ENCODE measurements around the gene CSAD. TPM values are rescaled to one million over a fixed set of nuclear protein-coding genes. Genes with fewer than 3 reads are reported as not detected.

Gene CSAD, protein sequence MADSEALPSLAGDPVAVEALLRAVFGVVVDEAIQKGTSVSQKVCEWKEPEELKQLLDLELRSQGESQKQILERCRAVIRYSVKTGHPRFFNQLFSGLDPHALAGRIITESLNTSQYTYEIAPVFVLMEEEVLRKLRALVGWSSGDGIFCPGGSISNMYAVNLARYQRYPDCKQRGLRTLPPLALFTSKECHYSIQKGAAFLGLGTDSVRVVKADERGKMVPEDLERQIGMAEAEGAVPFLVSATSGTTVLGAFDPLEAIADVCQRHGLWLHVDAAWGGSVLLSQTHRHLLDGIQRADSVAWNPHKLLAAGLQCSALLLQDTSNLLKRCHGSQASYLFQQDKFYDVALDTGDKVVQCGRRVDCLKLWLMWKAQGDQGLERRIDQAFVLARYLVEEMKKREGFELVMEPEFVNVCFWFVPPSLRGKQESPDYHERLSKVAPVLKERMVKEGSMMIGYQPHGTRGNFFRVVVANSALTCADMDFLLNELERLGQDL
- 4.8 to 6.8 TPM (median 5.9 TPM) in 5 replicates for total RNA-seq (2022; extraction: Qiagen RNA extraction)

DNA sequence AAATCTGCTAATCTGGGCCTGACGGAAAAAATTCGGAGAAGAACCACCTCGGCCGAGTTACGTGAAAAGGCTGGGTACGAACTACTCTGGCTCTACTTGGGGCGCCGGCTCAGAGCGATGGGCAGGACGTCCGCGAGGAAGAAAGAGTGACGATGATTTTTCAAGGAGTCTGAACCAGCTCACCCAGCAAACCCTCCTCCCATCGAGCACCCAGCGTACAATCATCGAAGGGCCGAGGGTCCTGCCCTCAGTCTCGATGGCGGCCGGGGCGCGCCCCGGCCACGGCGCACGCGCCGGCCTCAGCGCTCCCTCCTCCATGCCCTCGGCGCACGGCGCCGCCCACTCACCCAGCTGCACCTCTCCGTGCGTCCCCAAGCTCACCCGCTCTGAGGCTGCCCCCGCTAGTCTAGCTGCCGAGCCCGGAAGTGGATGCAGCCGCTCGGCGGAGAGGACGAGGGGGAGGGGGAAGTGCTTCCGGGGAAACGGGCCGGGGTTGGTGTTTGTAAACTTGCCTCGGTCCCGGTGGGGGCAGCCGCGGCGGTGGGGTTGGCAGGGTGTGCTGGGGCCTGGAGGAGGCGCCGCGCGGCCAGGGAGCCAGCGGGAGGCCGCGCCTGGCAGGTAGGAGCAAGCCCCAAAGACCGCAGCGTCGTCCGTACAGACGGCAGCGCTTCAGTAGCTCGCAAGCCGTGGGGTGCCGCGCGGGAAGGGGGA lies at the start of gene CSAD, which contains the start of gene ZNF740:
TSS of gene CSAD (minus strand) at position 706 of the 711 bp plus-strand sequence. CDS start 7,455 bp downstream, outside the sequence.
TSS of gene ZNF740 (plus strand) at position 503 of the 711 bp plus-strand sequence. CDS start 1,262 bp downstream, outside the sequence.

DNA sequence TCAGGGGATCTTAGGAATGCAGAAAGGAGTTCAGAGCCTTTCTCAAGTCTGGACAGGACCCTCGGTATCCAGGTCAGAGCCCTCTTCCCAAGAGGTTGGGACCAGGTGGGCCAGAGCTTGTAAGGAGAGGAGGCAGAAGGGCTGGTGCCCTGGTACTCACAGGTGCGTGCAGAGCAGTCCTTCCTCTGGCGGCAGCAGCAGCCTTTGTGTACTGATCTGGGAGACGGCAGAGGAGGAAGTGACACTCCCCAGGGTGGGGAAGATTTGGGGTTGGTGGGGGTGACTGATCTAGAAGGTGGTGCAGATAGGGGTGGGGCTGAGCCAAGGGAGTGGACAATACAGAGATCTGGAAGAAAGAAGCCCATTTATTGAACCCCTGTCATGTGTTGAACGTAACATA lies 26.3 kb upstream of the CSAD start, which contains the start of gene ITGB7:
TSS of gene ITGB7 (minus strand) at position 210 of the 400 bp plus-strand sequence. CDS start 6,808 bp downstream, outside the sequence.

Other genes with a start within 250 kb of the CSAD start
- 3,062 to 3,782 TPM (median 3,614 TPM) in 5 replicates for gene KRT18, start 231.8 kb downstream of the CSAD start, total RNA-seq (2022; extraction: Qiagen RNA extraction)
- gene EIF4B, start 174.5 kb downstream of the CSAD start, total RNA-seq (2022; extraction: Qiagen RNA extraction) = 230 to 453 TPM (median 274 TPM) in 5 replicates
- gene TNS2, start 130.9 kb downstream of the CSAD start, total RNA-seq (2022; extraction: Qiagen RNA extraction) = 43.2 to 68.0 TPM (median 59.7 TPM) in 5 replicates
- 35.1 to 38.6 TPM (median 37.6 TPM) in 5 replicates for gene SPRYD3, start 101.5 kb downstream of the CSAD start, total RNA-seq (2022; extraction: Qiagen RNA extraction)
- gene IGFBP6, start 83.3 kb downstream of the CSAD start, total RNA-seq (2022; extraction: Qiagen RNA extraction) = 143 to 250 TPM (median 245 TPM) in 5 replicates
- 0.07 to 0.30 TPM (median 0.24 TPM) in 5 replicates for gene SOAT2, start 77.4 kb downstream of the CSAD start, total RNA-seq (2022; extraction: Qiagen RNA extraction)
- gene ZNF740, start 203 bp downstream of the CSAD start, total RNA-seq (2022; extraction: Qiagen RNA extraction) = 13.3 to 15.6 TPM (median 14.4 TPM) in 5 replicates
- gene ITGB7, start 26.3 kb upstream of the CSAD start, total RNA-seq (2022; extraction: Qiagen RNA extraction) = 0.22 to 0.46 TPM (median 0.36 TPM) in 5 replicates
- gene RARG, start 51.3 kb upstream of the CSAD start, total RNA-seq (2022; extraction: Qiagen RNA extraction) = 21.1 to 25.7 TPM (median 22.7 TPM) in 5 replicates
- gene ESPL1, start 87.4 kb upstream of the CSAD start, total RNA-seq (2022; extraction: Qiagen RNA extraction) = 15.3 to 20.4 TPM (median 18.2 TPM) in 5 replicates
- gene PFDN5, start 114.6 kb upstream of the CSAD start, total RNA-seq (2022; extraction: Qiagen RNA extraction) = 457 to 527 TPM (median 485 TPM) in 5 replicates
- gene MYG1, start 118.8 kb upstream of the CSAD start, total RNA-seq (2022; extraction: Qiagen RNA extraction) = 67.4 to 95.0 TPM (median 90.4 TPM) in 5 replicates
- gene AAAS, start 140.7 kb upstream of the CSAD start, total RNA-seq (2022; extraction: Qiagen RNA extraction) = 75.1 to 79.2 TPM (median 78.0 TPM) in 5 replicates
- gene SP7, start 155.4 kb upstream of the CSAD start, total RNA-seq (2022; extraction: Qiagen RNA extraction) = 0.03 TPM in 1 of 5 replicates, not detected in the others
- gene SP1, start 199.3 kb upstream of the CSAD start, total RNA-seq (2022; extraction: Qiagen RNA extraction) = 17.9 to 22.6 TPM (median 21.9 TPM) in 5 replicates
- 0.48 to 1.1 TPM (median 1.00 TPM) in 5 replicates for gene AMHR2, start 242.9 kb upstream of the CSAD start, total RNA-seq (2022; extraction: Qiagen RNA extraction)